ENCODE measurements around the gene CXXC4. TPM values are rescaled to one million over a fixed set of nuclear protein-coding genes. Genes with fewer than 3 reads are reported as not detected.

The CXXC4 gene
- total and polyA plus RNA-seq, 7 donors: 0.45 to 4.3 (median 2.2) TPM

DNA sequence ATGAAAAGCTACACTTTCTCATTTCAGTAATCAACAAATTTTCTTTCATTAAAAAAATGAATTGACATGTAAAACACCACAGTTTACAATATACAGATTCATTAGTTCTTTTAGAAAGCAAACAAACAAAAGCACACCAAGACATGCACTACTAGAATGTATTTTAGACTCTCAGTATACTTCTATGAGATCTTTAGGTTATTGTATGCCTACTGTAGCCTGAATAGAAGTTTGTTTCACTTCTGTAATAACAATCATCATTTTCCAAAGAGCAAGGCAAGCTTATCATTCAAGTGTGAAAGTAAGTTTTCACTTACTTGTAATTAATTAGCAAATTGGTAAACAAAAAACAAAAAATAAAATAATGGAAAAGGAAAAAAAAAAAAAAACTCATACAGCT is 24.9 kb downstream of the CXXC4 start:
- no peak for DNase-seq
- intact Hi-C loops (cut with DNase I): no loop called here
- no peak overlapping the region for H3K4me3 ChIP-seq

DNA sequence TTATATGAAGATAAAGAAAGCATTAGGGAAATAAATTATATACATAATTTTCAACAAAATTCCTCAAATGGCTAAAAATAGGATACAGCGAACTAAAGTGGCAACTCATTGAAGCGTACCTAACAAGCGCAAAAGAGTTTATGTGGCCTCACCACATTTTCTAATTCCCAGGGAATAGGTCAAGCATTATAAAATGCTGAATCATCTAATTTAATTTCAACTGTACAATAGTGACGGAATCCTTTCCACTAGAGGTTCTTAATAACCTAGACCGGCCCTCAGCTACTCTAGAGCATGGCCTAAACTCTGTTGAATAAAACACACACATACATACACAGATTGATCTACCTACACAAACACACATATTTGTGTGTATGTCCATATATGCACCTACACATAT is 29.1 kb downstream of the CXXC4 start:
- H3K9me3 ChIP-seq: no peaks in the 10 kb centered on the region
- intact Hi-C loops (cut with DNase I): no loop called here
- no peak overlapping the region for H3K27ac ChIP-seq
- no peaks in the 10 kb centered on the region for H3K4me1 ChIP-seq
- 95 to 96% methylated on average over 5 of the region's 5 CpGs for WGBS, 2 donors
- no peaks in the 10 kb centered on the region for H3K36me3 ChIP-seq
- H3K4me3 ChIP-seq: no peak overlapping the region
- no peak for DNase-seq
- H3K27me3 ChIP-seq: no peaks in the 10 kb centered on the region
- TF ChIP-seq POLR2AphosphoS5 (IDR thresholded peaks at IDR 0.05) (no peak), EP300 (IDR thresholded peaks at IDR 0.05) (no peak), POLR2A (IDR thresholded peaks at IDR 0.05) (no peak)
- TF ChIP-seq, protein P1, sequence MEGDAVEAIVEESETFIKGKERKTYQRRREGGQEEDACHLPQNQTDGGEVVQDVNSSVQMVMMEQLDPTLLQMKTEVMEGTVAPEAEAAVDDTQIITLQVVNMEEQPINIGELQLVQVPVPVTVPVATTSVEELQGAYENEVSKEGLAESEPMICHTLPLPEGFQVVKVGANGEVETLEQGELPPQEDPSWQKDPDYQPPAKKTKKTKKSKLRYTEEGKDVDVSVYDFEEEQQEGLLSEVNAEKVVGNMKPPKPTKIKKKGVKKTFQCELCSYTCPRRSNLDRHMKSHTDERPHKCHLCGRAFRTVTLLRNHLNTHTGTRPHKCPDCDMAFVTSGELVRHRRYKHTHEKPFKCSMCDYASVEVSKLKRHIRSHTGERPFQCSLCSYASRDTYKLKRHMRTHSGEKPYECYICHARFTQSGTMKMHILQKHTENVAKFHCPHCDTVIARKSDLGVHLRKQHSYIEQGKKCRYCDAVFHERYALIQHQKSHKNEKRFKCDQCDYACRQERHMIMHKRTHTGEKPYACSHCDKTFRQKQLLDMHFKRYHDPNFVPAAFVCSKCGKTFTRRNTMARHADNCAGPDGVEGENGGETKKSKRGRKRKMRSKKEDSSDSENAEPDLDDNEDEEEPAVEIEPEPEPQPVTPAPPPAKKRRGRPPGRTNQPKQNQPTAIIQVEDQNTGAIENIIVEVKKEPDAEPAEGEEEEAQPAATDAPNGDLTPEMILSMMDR (IDR thresholded peaks at IDR 0.05): no peak

More for the DNA sequence above, 24.9 kb downstream of the CXXC4 start:
- Histone ChIP-seq H3K36me3 (no peaks in the 10 kb centered on the region), H3K27me3 (no peaks in the 10 kb centered on the region), H3K9me3 (no peaks in the 10 kb centered on the region), H3K27ac (no peak overlapping the region), H3K4me1 (no peaks in the 10 kb centered on the region)
- no peak for TF ChIP-seq EP300 (IDR thresholded peaks at IDR 0.05)

DNA sequence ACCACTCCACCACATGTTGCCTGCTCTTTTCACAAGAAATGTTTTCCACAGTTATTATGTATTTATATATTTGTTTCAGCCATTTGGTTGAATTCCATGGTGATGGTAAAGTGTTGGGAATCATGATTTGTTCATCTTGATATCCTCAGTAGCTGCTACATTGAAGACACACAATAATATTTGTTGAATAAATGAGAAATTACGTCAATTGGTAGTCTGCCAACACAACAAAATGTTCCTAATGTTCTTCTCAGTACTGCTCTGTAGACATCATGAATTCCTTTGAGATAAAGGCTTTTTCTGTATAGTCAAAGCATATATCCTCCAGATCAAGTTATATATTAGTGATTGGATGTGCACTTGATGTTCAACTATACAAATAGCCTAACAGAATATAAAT is 29.5 kb downstream of the CXXC4 start:
- intact Hi-C loops (cut with DNase I): no loop called here
- Histone ChIP-seq H3K4me3 (no peak overlapping the region), H3K4me1 (no peaks in the 10 kb centered on the region), H3K36me3 (no peaks in the 10 kb centered on the region), H3K27ac (no peak overlapping the region), H3K9me3 (no peaks in the 10 kb centered on the region), H3K27me3 (no peaks in the 10 kb centered on the region)
- DNase-seq: no peak
- 79 to 80% methylated on average over 1 of the region's 1 CpG for WGBS, 2 donors
- TF ChIP-seq POLR2AphosphoS5 (IDR thresholded peaks at IDR 0.05): no peak
- no peak for TF ChIP-seq EP300 (IDR thresholded peaks at IDR 0.05)
- TF ChIP-seq, protein P1 (IDR thresholded peaks at IDR 0.05): no peak
- TF ChIP-seq POLR2A (IDR thresholded peaks at IDR 0.05): no peak

DNA sequence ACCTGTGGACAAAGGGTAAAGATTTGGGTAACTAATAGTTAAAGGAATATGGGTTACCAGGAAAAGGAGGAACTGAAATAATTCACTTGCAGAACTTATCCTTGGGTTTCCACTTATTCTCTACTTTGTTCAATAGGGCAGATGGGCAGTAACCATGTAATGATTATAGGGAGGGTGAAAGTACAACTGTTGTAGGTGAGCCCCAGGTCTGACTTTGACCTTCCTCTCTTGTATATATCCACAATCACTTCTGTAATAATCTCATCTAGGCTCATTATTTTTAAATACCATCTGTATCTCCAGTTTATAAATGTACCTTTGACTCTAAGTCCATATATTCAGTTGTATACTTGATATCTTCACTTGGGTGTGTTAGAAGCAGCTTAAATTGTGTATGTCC is 32.1 kb downstream of the CXXC4 start:
- Histone ChIP-seq H3K27me3 (no peaks in the 10 kb centered on the region), H3K4me1 (no peaks in the 10 kb centered on the region), H3K4me3 (no peak overlapping the region), H3K36me3 (no peaks in the 10 kb centered on the region), H3K27ac (no peak overlapping the region), H3K9me3 (no peaks in the 10 kb centered on the region)
- no peak for DNase-seq
- TF ChIP-seq POLR2AphosphoS5 (IDR thresholded peaks at IDR 0.05) (no peak), EP300 (IDR thresholded peaks at IDR 0.05) (no peak), POLR2A (IDR thresholded peaks at IDR 0.05) (no peak)
- TF ChIP-seq, protein P1 (IDR thresholded peaks at IDR 0.05): no peak
- intact Hi-C loops (cut with DNase I): no loop called here

DNA sequence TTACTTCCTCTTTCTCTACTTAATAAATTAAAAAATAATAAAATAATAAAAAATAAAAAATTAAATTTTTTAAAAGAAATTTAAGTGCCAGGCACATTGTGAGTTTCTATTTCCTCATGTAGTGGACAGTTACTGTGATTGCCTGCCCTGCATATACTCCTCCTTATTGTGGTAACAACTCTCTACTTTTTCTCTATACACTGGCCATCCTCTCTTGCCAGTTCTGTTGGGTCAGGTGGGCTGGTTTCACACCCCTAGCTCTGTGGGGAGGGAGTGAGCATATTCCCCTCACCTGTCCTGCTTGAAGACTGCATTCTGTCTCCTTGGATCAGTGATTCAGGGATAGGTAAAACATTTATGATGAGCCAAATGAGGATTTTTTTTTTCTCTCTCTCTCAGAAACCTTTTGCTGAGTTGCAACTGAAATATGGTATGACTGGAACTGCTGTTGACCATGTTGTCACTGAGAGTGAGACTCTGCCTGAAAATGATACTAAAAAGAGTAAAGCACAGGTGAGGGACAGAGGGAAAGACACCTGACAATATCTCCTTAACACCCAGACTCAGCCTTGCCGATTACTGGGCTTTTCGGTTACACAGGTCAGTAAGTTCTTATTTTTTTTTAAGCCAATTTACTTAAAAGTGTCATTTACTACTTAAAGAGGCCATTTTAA is 37.2 kb downstream of the CXXC4 start:
- no peaks in the 10 kb centered on the region for H3K27me3 ChIP-seq
- TF ChIP-seq POLR2AphosphoS5 (IDR thresholded peaks at IDR 0.05) (no peak), EP300 (IDR thresholded peaks at IDR 0.05) (no peak), POLR2A (IDR thresholded peaks at IDR 0.05) (no peak)
- TF ChIP-seq, protein P1 (IDR thresholded peaks at IDR 0.05): no peak
- no peak overlapping the region for H3K27ac ChIP-seq
- H3K9me3 ChIP-seq: no peaks in the 10 kb centered on the region
- no peaks in the 10 kb centered on the region for H3K36me3 ChIP-seq
- no peak for DNase-seq
- intact Hi-C loops (cut with DNase I): no loop called here
- H3K4me3 ChIP-seq: no peak overlapping the region
- no peaks in the 10 kb centered on the region for H3K4me1 ChIP-seq
- WGBS, 2 donors: 35 to 62% methylated on average over 2 of the region's 2 CpGs
